RWPE1 (cell line): ENCODE measurements around the gene LACTB.

Experiments used
- CTCF ChIA-PET: fragments of 350-600 bp; sonication (Branson Sonifier 250); formaldehyde crosslinking; extraction: SDS; loops from one replicate; lab custom pipeline; 2021; lab: Yijun Ruan, JAX
- POLR2A ChIA-PET: fragments of 400-600 bp; formaldehyde crosslinking; extraction: SDS; loops from one replicate; lab custom pipeline; 2020; ENCODE audit warnings: antibody characterized with exemption; ENCODE audit not compliant: low non-redundant PET; lab: Yijun Ruan, JAX
- DNase-seq: peaks from one replicate; pipeline ENCODE4 v3.0.0; 2012; ENCODE audit warnings: low spot score
- H3K27ac ChIP-seq: fragments of 450-650 bp; 2 replicates; pipeline ENCODE4 v1.5.1; 2017
- TF ChIP-seq, protein P1 (sequence below): fragments of 450-650 bp; conservative IDR thresholded peaks from 2 replicates; pipeline ENCODE4 v1.5.1; 2017; ENCODE audit warnings: low read depth, mild to moderate bottlenecking

The LACTB gene

GRCh38 chr15:63075984-63076713 lies 45.5 kb upstream of the LACTB start:
- no peak for DNase-seq
- TF ChIP-seq, protein P1, sequence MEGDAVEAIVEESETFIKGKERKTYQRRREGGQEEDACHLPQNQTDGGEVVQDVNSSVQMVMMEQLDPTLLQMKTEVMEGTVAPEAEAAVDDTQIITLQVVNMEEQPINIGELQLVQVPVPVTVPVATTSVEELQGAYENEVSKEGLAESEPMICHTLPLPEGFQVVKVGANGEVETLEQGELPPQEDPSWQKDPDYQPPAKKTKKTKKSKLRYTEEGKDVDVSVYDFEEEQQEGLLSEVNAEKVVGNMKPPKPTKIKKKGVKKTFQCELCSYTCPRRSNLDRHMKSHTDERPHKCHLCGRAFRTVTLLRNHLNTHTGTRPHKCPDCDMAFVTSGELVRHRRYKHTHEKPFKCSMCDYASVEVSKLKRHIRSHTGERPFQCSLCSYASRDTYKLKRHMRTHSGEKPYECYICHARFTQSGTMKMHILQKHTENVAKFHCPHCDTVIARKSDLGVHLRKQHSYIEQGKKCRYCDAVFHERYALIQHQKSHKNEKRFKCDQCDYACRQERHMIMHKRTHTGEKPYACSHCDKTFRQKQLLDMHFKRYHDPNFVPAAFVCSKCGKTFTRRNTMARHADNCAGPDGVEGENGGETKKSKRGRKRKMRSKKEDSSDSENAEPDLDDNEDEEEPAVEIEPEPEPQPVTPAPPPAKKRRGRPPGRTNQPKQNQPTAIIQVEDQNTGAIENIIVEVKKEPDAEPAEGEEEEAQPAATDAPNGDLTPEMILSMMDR, result no peak
- H3K27ac ChIP-seq, result no peak overlapping the region
- CTCF ChIA-PET, result interaction anchor here (0.9 to 1.0 kb wide), 2 partner anchors 28 to 318 kb away, joined by 3 to 4 read pairs; no protein-coding TSS in a partner anchor
- POLR2A ChIA-PET, result no interaction called here

- ChIA-PET CTCF (interaction anchor here (0.9 kb wide), 1 partner anchor 29 kb away, joined by 3 read pairs; no protein-coding TSS in a partner anchor), POLR2A (no interaction called here)
- TF ChIP-seq, protein P1, result no peak
- no peak for DNase-seq
- H3K27ac ChIP-seq, result no peak overlapping the region
Observed at GRCh38 chr15:63076714-63077046, 45.0 kb upstream of the LACTB start.

DNA sequence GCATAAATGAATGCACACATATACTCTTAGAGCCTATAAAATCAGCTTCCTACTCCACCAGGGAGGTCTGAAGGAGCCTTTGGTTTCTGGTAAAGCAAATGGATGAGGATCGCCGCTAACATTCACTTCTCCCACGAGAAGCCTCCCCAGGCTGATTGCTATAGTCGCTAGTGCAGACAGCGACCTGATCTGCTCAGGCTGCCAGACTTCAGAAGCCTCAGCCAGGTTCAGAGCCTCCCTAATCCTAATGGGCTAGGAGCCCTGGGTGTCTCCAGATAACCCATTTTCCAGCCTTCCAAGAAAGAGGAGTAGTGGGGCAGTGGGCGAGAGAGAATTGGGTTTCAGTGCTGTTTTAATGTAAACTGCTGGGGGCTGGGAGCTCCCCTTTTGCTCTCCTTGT lies 43.7 kb upstream of the LACTB start:
- CTCF ChIA-PET, result no interaction called here
- TF ChIP-seq, protein P1, result no peak
- POLR2A ChIA-PET, result no interaction called here
- DNase-seq, result no peak
- H3K27ac ChIP-seq, result no peak overlapping the region

DNA sequence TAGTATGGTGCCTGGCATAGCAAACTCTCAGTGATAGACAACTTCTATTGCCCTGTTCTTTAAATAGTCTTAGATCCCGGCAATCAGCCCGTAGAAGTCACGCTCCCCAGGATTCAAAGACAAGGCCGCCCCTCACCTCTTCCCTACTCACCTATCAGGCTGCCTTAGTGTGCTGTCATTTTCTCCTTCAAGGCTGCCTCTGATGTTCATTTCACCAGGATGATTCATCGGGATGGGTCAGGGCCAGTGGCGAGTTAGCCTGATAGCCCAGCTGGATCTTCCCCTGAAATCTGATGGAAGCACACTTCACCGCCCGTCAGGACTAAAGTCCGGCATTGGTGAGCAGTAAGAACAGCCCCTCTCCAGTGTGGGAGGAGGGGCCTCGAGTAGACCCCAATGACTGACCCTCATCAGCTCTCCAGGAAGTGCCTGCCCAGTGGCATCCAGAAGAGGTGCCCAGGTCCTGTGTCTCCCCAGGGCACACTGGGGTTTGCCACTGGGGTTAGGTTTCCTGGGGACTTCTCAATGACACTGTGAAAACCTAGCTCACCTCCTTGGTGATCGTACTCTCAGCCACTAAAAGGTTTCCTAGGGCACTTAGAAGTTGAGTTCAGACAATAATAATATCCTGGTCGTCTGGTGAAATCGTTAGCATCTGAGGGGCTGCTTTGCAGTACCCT lies 41.6 kb upstream of the LACTB start:
- DNase-seq, result peak; percentile 38
- no peak overlapping the region for H3K27ac ChIP-seq
- CTCF ChIA-PET, result interaction anchor here (0.5 to 0.6 kb wide), 3 partner anchors 336 to 1048 kb away, joined by 3 to 4 read pairs (median 3); no protein-coding TSS in a partner anchor
- POLR2A ChIA-PET, result no interaction called here
- TF ChIP-seq, protein P1, result no peak

DNA sequence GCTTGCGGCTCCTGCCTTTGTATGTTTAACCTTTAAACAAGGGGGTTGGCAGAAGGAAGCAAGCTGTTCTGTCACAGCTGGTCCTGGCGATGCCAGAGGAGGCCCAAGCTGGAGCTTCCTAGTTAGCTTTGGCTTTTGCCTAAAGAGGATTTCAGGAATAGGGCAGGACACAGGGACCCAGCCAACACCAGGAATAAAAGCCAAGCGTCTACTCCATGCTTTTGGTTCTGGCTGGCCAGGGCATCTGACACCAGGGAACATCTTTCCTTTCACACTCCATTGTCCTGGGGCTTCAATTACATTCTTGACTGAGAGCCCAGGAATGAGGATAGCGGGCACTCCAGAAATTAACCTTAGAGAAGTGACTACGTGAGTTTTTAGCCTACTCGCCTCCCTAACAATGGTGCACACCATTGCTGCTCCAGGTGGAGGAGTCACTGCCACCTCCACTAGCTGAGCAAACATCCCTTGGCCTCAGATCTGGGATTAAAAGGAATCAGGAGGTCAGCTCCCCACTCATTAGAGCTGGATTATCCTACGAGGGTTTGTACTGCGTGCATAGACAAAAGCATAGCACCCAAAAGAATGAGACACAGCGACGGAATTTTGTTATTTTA lies 40.9 kb upstream of the LACTB start:
- ChIA-PET CTCF (interaction anchor here (0.5 to 0.6 kb wide), 3 partner anchors 33 to 1048 kb away, joined by 3 read pairs; no protein-coding TSS in a partner anchor), POLR2A (no interaction called here)
- no peak for DNase-seq
- no peak overlapping the region for H3K27ac ChIP-seq
- TF ChIP-seq, protein P1, result no peak

DNA sequence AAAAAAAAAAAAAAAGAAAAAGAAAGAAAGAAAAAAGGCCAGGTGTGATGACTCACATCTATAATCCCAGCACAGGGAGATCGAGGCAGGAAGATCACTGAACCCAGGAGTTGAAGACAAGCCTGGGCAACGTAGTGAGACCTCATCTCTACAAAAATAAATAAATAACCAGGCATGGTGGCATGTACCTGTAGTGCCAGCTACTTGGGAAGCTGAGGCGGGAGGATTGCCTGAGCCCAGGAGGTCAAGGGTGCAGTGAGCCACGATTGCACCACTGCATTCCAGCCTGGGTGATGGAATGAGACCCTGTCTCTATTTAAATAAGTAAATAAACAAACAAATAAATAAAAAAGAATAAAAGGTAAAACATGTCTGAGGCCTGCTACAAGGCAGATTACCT lies 39.3 kb upstream of the LACTB start:
- POLR2A ChIA-PET, result no interaction called here

More for the DNA sequence above, 39.3 kb upstream of the LACTB start:
- TF ChIP-seq, protein P1, result no peak
- CTCF ChIA-PET, result no interaction called here
- no peak overlapping the region for H3K27ac ChIP-seq
- no peak for DNase-seq
